H1 (cell line): Measurements from ENCODE around the gene SLC12A7. TPM values are rescaled to one million over a fixed set of nuclear protein-coding genes. Genes with fewer than 3 reads are reported as not detected.
A peak's percentile ranks its signal among the peaks of the same experiment; 100 is the strongest.

ENCODE experiments used
- CTCF ChIA-PET: fragments of 300-600 bp; sonication (Branson Sonifier 250); formaldehyde crosslinking; loops from one replicate; lab custom pipeline; 2021; ENCODE audit not compliant: partially characterized antibody; lab: Charles Lee
- POLR2A ChIA-PET: fragments of 300-600 bp; sonication (Branson Sonifier 250); formaldehyde crosslinking; loops from one replicate; lab custom pipeline; 2021; ENCODE audit warnings: inconsistent platforms; ENCODE audit not compliant: partially characterized antibody; lab: Charles Lee
- DNase-seq, 2 experiments: peaks; one replicate each; pipeline versions ENCODE4 v3.0.0 to v3.0.0-alpha.2; 2010 to 2022; ENCODE audit warnings: low spot score in 2 of 2, low read depth in 1 of 2, mixed read lengths in 1 of 2
- FAIRE-seq: peaks from 2 replicates; lab custom pipeline; 2011; peaks lifted over from hg19 to GRCh38; lab: Jason Lieb, UNC
- H2AFZ ChIP-seq: 2 replicates; pipeline ENCODE4 v1.8.1; 2012; ENCODE audit warnings: low read length, inconsistent platforms
- H2AK5ac ChIP-seq: 2 replicates; pipeline ENCODE4 v1.6.1; 2013; ENCODE audit warnings: low read depth, low read length
- H2BK120ac ChIP-seq: replicated peaks from 2 replicates; pipeline ENCODE3; 2013; ENCODE audit warnings: low read depth, low read length, inconsistent platforms
- H2BK12ac ChIP-seq: 2 replicates; pipeline ENCODE4 v1.6.1; 2013; ENCODE audit warnings: low read depth, low read length
- H2BK15ac ChIP-seq: 2 replicates; pipeline ENCODE4 v1.6.1; 2013; ENCODE audit warnings: low read length
- H2BK20ac ChIP-seq: 2 replicates; pipeline ENCODE4 v1.6.1; 2013; ENCODE audit warnings: low read length
- H2BK5ac ChIP-seq: 2 replicates; pipeline ENCODE4 v1.6.1; 2013; ENCODE audit warnings: low read depth, low read length
- H3K14ac ChIP-seq: 2 replicates; pipeline ENCODE4 v1.6.1; 2013; ENCODE audit warnings: inconsistent platforms; ENCODE audit not compliant: insufficient read length
- H3K18ac ChIP-seq: 2 replicates; pipeline ENCODE4 v1.6.1; 2013; ENCODE audit warnings: low read length; ENCODE audit errors: extremely low read depth
- H3K23ac ChIP-seq: 2 replicates; pipeline ENCODE4 v1.6.1; 2013; ENCODE audit warnings: inconsistent platforms; ENCODE audit not compliant: insufficient read length
- H3K23me2 ChIP-seq: 2 replicates; pipeline ENCODE4 v1.6.1; 2013; ENCODE audit warnings: low read depth, low read length
- H3K27ac ChIP-seq: 2 replicates; pipeline ENCODE4 v1.6.1; 2011; ENCODE audit warnings: low read depth, low read length, inconsistent platforms
- H3K27me3 ChIP-seq, 4 experiments: replicated peaks in 1 of 4; 1 replicate in 1 of 4; 2 replicates in 3 of 4; pipeline versions ENCODE4 v1.6.1 to v1.8.1; 2011 to 2013; ENCODE audit warnings: low read length in 3 of 4, mild to moderate bottlenecking in 3 of 4, inconsistent platforms in 2 of 4, mixed read lengths in 2 of 4, moderate library complexity in 1 of 4; ENCODE audit not compliant: control insufficient read depth in 3 of 4, insufficient read depth in 3 of 4; ENCODE audit errors: extremely low read depth in 1 of 4
- H3K36me3 ChIP-seq, 4 experiments: 2 replicates each; pipeline versions ENCODE4 v1.6.1 to v1.8.1; 2011 to 2013; ENCODE audit warnings: mild to moderate bottlenecking in 4 of 4, low read length in 3 of 4, moderate library complexity in 2 of 4, control low read depth in 1 of 4, inconsistent platforms in 1 of 4; ENCODE audit not compliant: insufficient read depth in 4 of 4, control insufficient read depth in 2 of 4
- H3K4ac ChIP-seq: replicated peaks from 2 replicates; pipeline ENCODE3; 2013; ENCODE audit warnings: low read length, low read depth, mixed read lengths, inconsistent platforms; ENCODE audit not compliant: insufficient read length
- H3K4me1 ChIP-seq, 4 experiments: replicated peaks in 1 of 4; 1 replicate in 1 of 4; 2 replicates in 3 of 4; pipeline versions ENCODE4 v1.6.1 to v1.8.1; 2011 to 2013; ENCODE audit warnings: low read length in 3 of 4, inconsistent platforms in 2 of 4, mixed read lengths in 1 of 4; ENCODE audit not compliant: insufficient read depth in 4 of 4, control insufficient read depth in 3 of 4
- H3K4me2 ChIP-seq, 2 experiments: 2 replicates each; pipeline versions ENCODE4 v1.6.1 to v1.8.1; 2011 to 2013; ENCODE audit warnings: low read depth in 2 of 2, low read length in 2 of 2, control low read depth in 1 of 2, inconsistent platforms in 1 of 2, mild to moderate bottlenecking in 1 of 2; ENCODE audit not compliant: insufficient read depth in 1 of 2
- H3K4me3 ChIP-seq, 4 experiments: fragments of 200-600, 300-600 bp in 1 of 4; sonication (generic), shearing (Covaris generic), sonication (Bioruptor Twin) in 1 of 4; 2 replicates each; pipeline versions ENCODE4 v1.5.1 to v1.8.1; 2011 to 2016; ENCODE audit warnings: low read length in 4 of 4, low read depth in 3 of 4, control low read depth in 2 of 4, inconsistent platforms in 2 of 4, mild to moderate bottlenecking in 2 of 4, mixed read lengths in 1 of 4, moderate library complexity in 1 of 4; ENCODE audit not compliant: insufficient read depth in 2 of 4; ENCODE audit errors: extremely low read depth in 1 of 4
- H3K56ac ChIP-seq: replicated peaks from 2 replicates; pipeline ENCODE3; 2013; ENCODE audit warnings: low read depth, mild to moderate bottlenecking, mixed read lengths, low read length, inconsistent platforms; ENCODE audit not compliant: insufficient read length
- H3K79me1 ChIP-seq: 2 replicates; pipeline ENCODE4 v1.6.1; 2013; ENCODE audit warnings: low read depth, low read length, control low read depth
- H3K79me2 ChIP-seq, 2 experiments: 2 replicates each; pipeline versions ENCODE4 v1.6.1 to v1.8.1; 2012 to 2013; ENCODE audit warnings: low read length in 2 of 2, mild to moderate bottlenecking in 2 of 2, inconsistent platforms in 1 of 2; ENCODE audit not compliant: insufficient read depth in 2 of 2, control insufficient read depth in 1 of 2
- H3K9ac ChIP-seq, 4 experiments: replicated peaks in 1 of 4; 1 replicate in 1 of 4; 2 replicates in 3 of 4; pipeline versions ENCODE4 v1.6.1 to v1.8.1; 2011 to 2013; ENCODE audit warnings: low read depth in 3 of 4, low read length in 3 of 4, control low read depth in 2 of 4, mild to moderate bottlenecking in 2 of 4, moderate library complexity in 2 of 4, inconsistent platforms in 1 of 4; ENCODE audit errors: extremely low read depth in 1 of 4
- H3K9me3 ChIP-seq, 2 experiments: 2 replicates each; pipeline versions ENCODE4 v1.6.1 to v1.8.1; 2012 to 2013; ENCODE audit warnings: mild to moderate bottlenecking in 2 of 2, moderate library complexity in 2 of 2, control low read depth in 1 of 2, inconsistent platforms in 1 of 2, low read depth in 1 of 2, low read length in 1 of 2, mixed read lengths in 1 of 2; ENCODE audit not compliant: insufficient read depth in 2 of 2
- H4K20me1 ChIP-seq, 2 experiments: replicated peaks in 1 of 2; 2 replicates each; pipeline versions ENCODE3 to v1.8.1; 2011 to 2013; ENCODE audit warnings: inconsistent platforms in 2 of 2, low read length in 2 of 2, mild to moderate bottlenecking in 1 of 2; ENCODE audit not compliant: insufficient read depth in 2 of 2, control insufficient read depth in 1 of 2
- H4K5ac ChIP-seq: 2 replicates; pipeline ENCODE4 v1.6.1; 2013; ENCODE audit warnings: low read length, low read depth, mixed read lengths, inconsistent platforms; ENCODE audit not compliant: insufficient read length
- H4K8ac ChIP-seq: 2 replicates; pipeline ENCODE4 v1.8.0; 2013; ENCODE audit warnings: mild to moderate bottlenecking, moderate library complexity, low read length, inconsistent platforms; ENCODE audit not compliant: insufficient read depth; ENCODE audit errors: extremely low read depth
- H4K91ac ChIP-seq: replicated peaks from 2 replicates; pipeline ENCODE3; 2013; ENCODE audit warnings: low read length, mixed read lengths, inconsistent platforms; ENCODE audit not compliant: insufficient read length
- ASH2L ChIP-seq: fragments of 200-600, 300-600 bp; sonication (generic); IDR thresholded peaks from one replicate; pipeline ENCODE4 v1.7.1; 2017; ENCODE audit warnings: low read length
- CEBPB ChIP-seq: IDR thresholded peaks from 2 replicates; pipeline ENCODE4 v1.6.1; 2012; ENCODE audit warnings: low read depth, low read length
- CHD1 ChIP-seq: IDR thresholded peaks from 2 replicates; pipeline ENCODE4 v1.6.1; 2012; ENCODE audit warnings: low read depth, low read length, improper control_type of control experiment
- CREB1 ChIP-seq: IDR thresholded peaks from 2 replicates; pipeline ENCODE4 v1.6.1; 2012; ENCODE audit warnings: inconsistent platforms
- EP300 ChIP-seq, 2 experiments: IDR thresholded peaks; 1 replicate in 1 of 2; 2 replicates in 1 of 2; pipeline ENCODE4 v1.6.1; 2011 to 2012; ENCODE audit warnings: low read depth in 2 of 2, low read length in 2 of 2, mild to moderate bottlenecking in 2 of 2, borderline replicate concordance in 1 of 2, inconsistent platforms in 1 of 2, moderate library complexity in 1 of 2
- GTF2F1 ChIP-seq: IDR thresholded peaks from 2 replicates; pipeline ENCODE4 v1.6.1; 2012; ENCODE audit warnings: low read depth, low read length, improper control_type of control experiment, borderline replicate concordance
- HDAC6 ChIP-seq: IDR thresholded peaks from one replicate; pipeline ENCODE4 v1.7.1; 2012; ENCODE audit warnings: low read depth, mild to moderate bottlenecking, inconsistent platforms, low read length, moderate library complexity
- JUN ChIP-seq: IDR thresholded peaks from 2 replicates; pipeline ENCODE4 v1.6.1; 2011; ENCODE audit warnings: low read depth, mild to moderate bottlenecking, improper control_type of control experiment, low read length
- KDM1A ChIP-seq: fragments of 200-600, 300-600 bp; sonication (generic); IDR thresholded peaks from 2 replicates; pipeline ENCODE4 v1.7.1; 2016; ENCODE audit warnings: mild to moderate bottlenecking, low read length, borderline replicate concordance
- RNF2 ChIP-seq: fragments of 200-900, 300-1000 bp; sonication (generic); IDR thresholded peaks from 2 replicates; pipeline ENCODE4 v1.7.1; 2016; ENCODE audit warnings: borderline replicate concordance, low read depth, mild to moderate bottlenecking, antibody characterized with exemption, low read length; ENCODE audit not compliant: poor library complexity, severe bottlenecking; ENCODE audit errors: missing control alignments
- SP2 ChIP-seq: IDR thresholded peaks from 2 replicates; pipeline ENCODE4 v1.6.1; 2012; ENCODE audit warnings: mild to moderate bottlenecking, low read length, inconsistent platforms
- SP4 ChIP-seq: IDR thresholded peaks from 2 replicates; pipeline ENCODE4 v1.6.1; 2012; ENCODE audit warnings: low read length, inconsistent platforms
- SRF ChIP-seq: IDR thresholded peaks from 2 replicates; pipeline ENCODE4 v1.6.1; 2011; ENCODE audit warnings: mild to moderate bottlenecking, low read depth, low read length, moderate library complexity
- WGBS, 2 experiments: shearing (Covaris generic) in 1 of 2; methylation state at CpG; one replicate each; pipeline versions ENCODE4 v1.1.6 to v1.1.7; 2013 to 2015; ENCODE audit warnings: low lambda C conversion rate in 2 of 2, mixed read lengths in 2 of 2, inconsistent platforms in 1 of 2, low coverage in 1 of 2, missing lambda C conversion rate in 1 of 2; ENCODE audit not compliant: insufficient replicate concordance in 2 of 2, insufficient coverage in 1 of 2, insufficient read length in 1 of 2; ENCODE audit errors: extremely low coverage in 1 of 2, missing lambda C conversion rate in 1 of 2; 5-methylcytosine and 5-hydroxymethylcytosine counted together
- polyA plus RNA-seq, 7 experiments: library from polyadenylated mRNA; depleted of rRNA in 3 of 7; stranded (reverse) in 5 of 7; unstranded in 2 of 7; fragments of >200 nt in 5 of 7; fragments of 200-250 nt in 2 of 7; gene quantifications; 1 replicate in 5 of 7; 2 replicates in 1 of 7; 4 replicates in 1 of 7; pipeline versions ENCODE4 v1.2.1 to v1.2.3, GENCODE V29; 2011 to 2013; ENCODE audit warnings: missing spikeins in 2 of 7, mixed read lengths in 2 of 7
- total RNA-seq: library from RNA; stranded (reverse); fragmentation: NEBNext Ultra II Directional; extraction: Animal tissue kit (Norgen Biotek cat#: 25700); gene quantifications from 2 replicates; pipeline ENCODE4 v1.2.1, GENCODE V29; 2021
- TF ChIP-seq, protein P1 (sequence below): IDR thresholded peaks from 2 replicates; pipeline ENCODE4 v1.6.1; 2011; ENCODE audit warnings: low read length, improper control_type of control experiment

The SLC12A7 gene
- total and polyA plus RNA-seq, 2 of the 8 experiments (the other 6 are each of a cell fraction or from before 2014, with no cell fraction given) = 23.5 to 39.7 TPM

DNA sequence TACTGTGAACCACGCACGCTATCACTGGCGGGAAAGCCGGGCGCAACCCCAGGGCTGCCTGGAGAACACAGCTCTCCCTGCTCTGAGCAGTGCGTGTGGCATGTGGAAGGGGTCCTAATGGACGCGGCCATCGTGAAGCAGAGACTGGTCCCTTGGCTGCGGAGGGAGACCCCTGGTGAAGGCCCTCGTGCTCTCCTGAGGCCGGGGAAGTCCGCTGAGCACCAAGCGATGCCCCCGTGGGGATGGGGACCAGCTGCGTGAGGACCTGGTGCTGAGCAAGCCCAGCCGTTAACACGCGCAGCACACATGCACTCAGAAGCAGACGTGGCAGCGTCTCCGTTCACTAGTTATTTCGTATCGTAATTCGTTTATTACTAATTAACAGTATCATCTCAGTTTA, 24.4 kb downstream of the SLC12A7 start:
- Histone ChIP-seq H3K4me2 (no peak overlapping the region), H3K23me2 (no peaks in the 10 kb centered on the region), H3K23ac (no peak overlapping the region), H3K27ac (no peak overlapping the region), H4K5ac (no peak overlapping the region), H3K27me3 (no peaks in the 10 kb centered on the region), H2AFZ (no peak overlapping the region), H2AK5ac (no peak overlapping the region), H3K9ac (no peak overlapping the region), H2BK120ac (no peak overlapping the region), H3K36me3 (peaks cover 4 to 51% (median 19%) of the 10 kb centered on the region in 4 experiments; a peak in 5 of 8 replicates), H3K79me2 (no peaks in the 10 kb centered on the region), H3K4me1 (no peaks in the 10 kb centered on the region), H3K18ac (no peak overlapping the region), H4K20me1 (peaks cover 0 to 9% of the 10 kb centered on the region in 2 experiments), H3K56ac (no peak overlapping the region), H2BK20ac (no peak overlapping the region), H4K91ac (no peak overlapping the region), H2BK15ac (no peak overlapping the region), H2BK5ac (no peak overlapping the region), H2BK12ac (no peak overlapping the region), H3K4ac (no peak overlapping the region), H3K79me1 (peaks cover 3% of the 10 kb centered on the region), H3K4me3 (no peak overlapping the region), H3K9me3 (no peaks in the 10 kb centered on the region), H3K14ac (no peak overlapping the region), H4K8ac (peak overlapping the region; percentile 51; the same call in 1 of the 2 replicates)
- CTCF ChIA-PET = no interaction called here
- POLR2A ChIA-PET = no interaction called here
- 91 to 100% methylated on average over 3 to 22 of the region's 25 CpGs for WGBS, 2 experiments
- DNase-seq (no peak), FAIRE-seq (no peak)
- TF ChIP-seq HDAC6 = no peak
- TF ChIP-seq CHD1 = no peak
- TF ChIP-seq GTF2F1 = no peak
- no peak for TF ChIP-seq KDM1A
- TF ChIP-seq CEBPB = no peak
- TF ChIP-seq, protein P1, sequence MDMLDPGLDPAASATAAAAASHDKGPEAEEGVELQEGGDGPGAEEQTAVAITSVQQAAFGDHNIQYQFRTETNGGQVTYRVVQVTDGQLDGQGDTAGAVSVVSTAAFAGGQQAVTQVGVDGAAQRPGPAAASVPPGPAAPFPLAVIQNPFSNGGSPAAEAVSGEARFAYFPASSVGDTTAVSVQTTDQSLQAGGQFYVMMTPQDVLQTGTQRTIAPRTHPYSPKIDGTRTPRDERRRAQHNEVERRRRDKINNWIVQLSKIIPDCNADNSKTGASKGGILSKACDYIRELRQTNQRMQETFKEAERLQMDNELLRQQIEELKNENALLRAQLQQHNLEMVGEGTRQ = no peak
- TF ChIP-seq SP4 = no peak
- TF ChIP-seq RNF2 = no peak
- no peak for TF ChIP-seq JUN
- no peak for TF ChIP-seq SP2
- no peak for TF ChIP-seq SRF
- no peak for TF ChIP-seq EP300 (IDR thresholded peaks at IDR 0.05; ENCODE audit: borderline replicate concordance in 1 of 2, low read depth in 2 of 2, low read length in 2 of 2)
- no peak for TF ChIP-seq ASH2L
- TF ChIP-seq CREB1 = no peak
